Loucy (cell line): Measurements from ENCODE around the gene RNF113B.

ENCODE experiments used
- H2AFZ ChIP-seq: fragments of 200-600 bp; sonication (generic); 2 replicates; pipeline ENCODE4 v1.6.0; 2016; ENCODE audit warnings: antibody characterized with exemption, mild to moderate bottlenecking, low read length, moderate library complexity
- H3F3A ChIP-seq: fragments of 200-600 bp; 2 replicates; pipeline ENCODE4 v1.6.0; 2016; ENCODE audit warnings: antibody characterized with exemption, low read depth, mild to moderate bottlenecking
- H3K27me3 ChIP-seq: fragments of 200-600 bp; sonication (generic); 2 replicates; pipeline ENCODE4 v1.6.1; 2014; ENCODE audit warnings: low read length, mild to moderate bottlenecking; ENCODE audit not compliant: insufficient read depth, poor library complexity, severe bottlenecking
- H3K36me3 ChIP-seq: fragments of 200-600 bp; sonication (generic); 2 replicates; pipeline ENCODE4 v1.6.1; 2016; ENCODE audit warnings: low read length; ENCODE audit not compliant: insufficient read depth
- H3K4me1 ChIP-seq: fragments of 200-600 bp; sonication (generic); 2 replicates; pipeline ENCODE4 v1.5.1; 2014; ENCODE audit warnings: low read length, mild to moderate bottlenecking; ENCODE audit not compliant: insufficient read depth, poor library complexity, severe bottlenecking
- H3K4me2 ChIP-seq: fragments of 200-600 bp; sonication (generic); 2 replicates; pipeline ENCODE4 v1.6.0; 2014; ENCODE audit warnings: antibody characterized with exemption, low read length, low read depth, mild to moderate bottlenecking; ENCODE audit not compliant: poor library complexity, severe bottlenecking
- H3K4me3 ChIP-seq: fragments of 200-600 bp; sonication (generic); 2 replicates; pipeline ENCODE4 v1.5.1; 2014; ENCODE audit warnings: low read length, mild to moderate bottlenecking, mixed read lengths; ENCODE audit not compliant: poor library complexity, severe bottlenecking
- H3K79me2 ChIP-seq: fragments of 200-600 bp; sonication (generic); 2 replicates; pipeline ENCODE4 v1.6.1; 2014; ENCODE audit warnings: low read length; ENCODE audit not compliant: insufficient read depth
- H3K9ac ChIP-seq: fragments of 200-600 bp; sonication (generic); 2 replicates; pipeline ENCODE4 v1.6.0; 2014; ENCODE audit warnings: mild to moderate bottlenecking, low read depth, low read length, moderate library complexity; ENCODE audit not compliant: poor library complexity, severe bottlenecking
- H3K9me2 ChIP-seq: fragments of 200-600 bp; sonication (generic); replicated peaks from 2 replicates; pipeline ENCODE4 v1.6.1; 2016; ENCODE audit warnings: low read depth, low read length, mixed read lengths
- H3K9me3 ChIP-seq: fragments of 200-600 bp; sonication (generic); 2 replicates; pipeline ENCODE4 v1.6.1; 2014; ENCODE audit warnings: mild to moderate bottlenecking, antibody characterized with exemption, low read length, low read depth; ENCODE audit not compliant: insufficient read depth
- H4K20me1 ChIP-seq: fragments of 200-600 bp; sonication (generic); 2 replicates; pipeline ENCODE4 v1.6.0; 2014; ENCODE audit warnings: antibody characterized with exemption, low read length, mild to moderate bottlenecking; ENCODE audit not compliant: insufficient read depth, poor library complexity, severe bottlenecking
- EZH2phosphoT487 ChIP-seq: fragments of 200-600 bp; IDR thresholded peaks from 2 replicates; pipeline ENCODE4 v1.6.1; 2018; ENCODE audit warnings: antibody characterized with exemption, mild to moderate bottlenecking, moderate library complexity, borderline replicate concordance
- TF ChIP-seq, protein P1 (sequence below): fragments of 200-600 bp; sonication (generic); conservative IDR thresholded peaks from 2 replicates; pipeline ENCODE4 v1.5.1; 2014; ENCODE audit warnings: mild to moderate bottlenecking, antibody characterized with exemption, low read length

The RNF113B gene

DNA sequence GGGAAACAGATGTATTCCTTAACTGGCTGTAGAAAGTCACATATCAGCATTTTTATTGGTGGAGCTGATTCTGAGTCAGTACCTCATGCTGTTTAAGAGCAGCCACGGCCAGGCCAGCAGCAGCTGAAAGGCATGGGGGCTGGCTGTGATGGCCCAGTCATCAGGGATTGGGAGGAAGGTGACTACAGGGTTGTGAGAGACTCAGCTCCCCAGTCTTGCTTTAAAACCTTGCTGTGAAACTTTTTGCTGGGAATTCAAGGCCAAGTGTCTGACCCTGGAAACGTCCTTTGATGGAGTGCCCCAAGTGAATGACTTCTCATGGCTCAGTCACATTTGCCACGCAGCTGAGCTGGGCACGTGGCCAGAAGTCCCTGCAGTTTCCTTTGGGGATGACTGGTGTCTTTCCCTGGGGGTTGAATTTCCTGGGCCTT lies 39.1 kb upstream of the RNF113B start:
- H3K4me2 ChIP-seq: no peak overlapping the region
- no peaks in the 10 kb centered on the region for H3K4me1 ChIP-seq
- H3K4me3 ChIP-seq: no peak overlapping the region
- no peaks in the 10 kb centered on the region for H4K20me1 ChIP-seq
- no peaks in the 10 kb centered on the region for H3K9me2 ChIP-seq
- no peaks in the 10 kb centered on the region for H3K79me2 ChIP-seq
- no peak overlapping the region for H2AFZ ChIP-seq
- H3K36me3 ChIP-seq: no peaks in the 10 kb centered on the region
- no peaks in the 10 kb centered on the region for H3K27me3 ChIP-seq
- H3K9ac ChIP-seq: no peak overlapping the region
- TF ChIP-seq EZH2phosphoT487: no peak
- TF ChIP-seq, protein P1, sequence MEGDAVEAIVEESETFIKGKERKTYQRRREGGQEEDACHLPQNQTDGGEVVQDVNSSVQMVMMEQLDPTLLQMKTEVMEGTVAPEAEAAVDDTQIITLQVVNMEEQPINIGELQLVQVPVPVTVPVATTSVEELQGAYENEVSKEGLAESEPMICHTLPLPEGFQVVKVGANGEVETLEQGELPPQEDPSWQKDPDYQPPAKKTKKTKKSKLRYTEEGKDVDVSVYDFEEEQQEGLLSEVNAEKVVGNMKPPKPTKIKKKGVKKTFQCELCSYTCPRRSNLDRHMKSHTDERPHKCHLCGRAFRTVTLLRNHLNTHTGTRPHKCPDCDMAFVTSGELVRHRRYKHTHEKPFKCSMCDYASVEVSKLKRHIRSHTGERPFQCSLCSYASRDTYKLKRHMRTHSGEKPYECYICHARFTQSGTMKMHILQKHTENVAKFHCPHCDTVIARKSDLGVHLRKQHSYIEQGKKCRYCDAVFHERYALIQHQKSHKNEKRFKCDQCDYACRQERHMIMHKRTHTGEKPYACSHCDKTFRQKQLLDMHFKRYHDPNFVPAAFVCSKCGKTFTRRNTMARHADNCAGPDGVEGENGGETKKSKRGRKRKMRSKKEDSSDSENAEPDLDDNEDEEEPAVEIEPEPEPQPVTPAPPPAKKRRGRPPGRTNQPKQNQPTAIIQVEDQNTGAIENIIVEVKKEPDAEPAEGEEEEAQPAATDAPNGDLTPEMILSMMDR: no peak
- no peaks in the 10 kb centered on the region for H3K9me3 ChIP-seq
- H3F3A ChIP-seq: no peaks in the 10 kb centered on the region

DNA sequence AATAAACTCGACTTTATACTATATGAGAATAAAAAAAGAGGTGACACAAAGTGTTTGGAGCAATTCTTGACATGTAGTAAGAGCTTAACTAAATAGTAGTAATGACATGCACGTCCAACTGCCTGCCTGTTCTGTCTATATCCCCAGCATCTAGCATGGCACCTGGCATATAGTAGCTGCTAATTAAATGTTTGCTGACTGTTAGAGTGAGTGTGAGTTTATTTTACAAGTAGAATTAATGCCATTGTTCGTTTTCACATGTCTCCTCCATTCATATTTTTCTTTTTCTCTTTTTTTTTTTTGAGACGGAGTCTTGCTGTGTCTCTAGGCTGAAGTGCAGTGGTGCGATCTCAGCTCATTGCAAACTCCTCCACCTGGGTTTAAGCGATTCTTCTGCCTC lies 38.4 kb upstream of the RNF113B start:
- Histone ChIP-seq H3K27me3 (no peaks in the 10 kb centered on the region), H2AFZ (no peak overlapping the region), H3K4me3 (no peak overlapping the region), H3K4me1 (no peaks in the 10 kb centered on the region), H4K20me1 (no peaks in the 10 kb centered on the region), H3K79me2 (no peaks in the 10 kb centered on the region), H3K4me2 (no peak overlapping the region), H3K36me3 (no peaks in the 10 kb centered on the region), H3K9ac (no peak overlapping the region), H3K9me2 (no peaks in the 10 kb centered on the region), H3F3A (no peaks in the 10 kb centered on the region), H3K9me3 (no peaks in the 10 kb centered on the region)
- TF ChIP-seq EZH2phosphoT487: no peak
- TF ChIP-seq, protein P1: no peak

DNA sequence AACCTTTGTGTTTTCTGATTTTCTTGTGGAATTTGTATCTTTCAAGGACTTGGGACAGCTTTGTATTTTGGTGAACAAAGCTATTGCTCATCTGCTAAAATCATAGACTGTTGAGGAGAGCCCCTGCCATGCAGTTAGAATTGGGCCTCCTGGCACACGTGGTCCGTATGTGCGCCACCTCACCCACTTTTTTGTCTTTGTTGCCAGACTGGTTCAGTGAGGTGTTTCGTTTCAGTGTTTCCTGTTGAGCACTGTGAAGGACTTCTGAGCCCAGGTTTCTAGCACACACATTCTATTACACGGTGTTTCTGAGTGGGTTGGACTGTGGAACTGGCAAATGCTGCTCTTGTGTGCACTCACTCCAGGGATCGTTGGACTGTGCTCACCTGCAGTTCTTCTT lies 37.6 kb upstream of the RNF113B start:
- Histone ChIP-seq H3K4me3 (no peak overlapping the region), H4K20me1 (no peaks in the 10 kb centered on the region), H3K79me2 (no peaks in the 10 kb centered on the region), H3K9ac (no peak overlapping the region), H3K27me3 (no peaks in the 10 kb centered on the region), H3K4me2 (no peak overlapping the region), H3K9me3 (no peaks in the 10 kb centered on the region), H3K4me1 (no peaks in the 10 kb centered on the region), H3F3A (no peaks in the 10 kb centered on the region), H3K9me2 (no peaks in the 10 kb centered on the region), H3K36me3 (no peaks in the 10 kb centered on the region), H2AFZ (no peak overlapping the region)
- no peak for TF ChIP-seq EZH2phosphoT487
- TF ChIP-seq, protein P1: no peak
